ENCODE measurements around the gene TMEM120B. TPM values are rescaled to one million over a fixed set of nuclear protein-coding genes. Genes with fewer than 3 reads are reported as not detected.
"Not testable (repeated sequence)": the region's sequence is repeated elsewhere in the genome, so short reads cannot be mapped to it uniquely, and the experiment has no call there.

Gene TMEM120B
- polyA plus RNA-seq, 1 donor, result 19.5 TPM

DNA sequence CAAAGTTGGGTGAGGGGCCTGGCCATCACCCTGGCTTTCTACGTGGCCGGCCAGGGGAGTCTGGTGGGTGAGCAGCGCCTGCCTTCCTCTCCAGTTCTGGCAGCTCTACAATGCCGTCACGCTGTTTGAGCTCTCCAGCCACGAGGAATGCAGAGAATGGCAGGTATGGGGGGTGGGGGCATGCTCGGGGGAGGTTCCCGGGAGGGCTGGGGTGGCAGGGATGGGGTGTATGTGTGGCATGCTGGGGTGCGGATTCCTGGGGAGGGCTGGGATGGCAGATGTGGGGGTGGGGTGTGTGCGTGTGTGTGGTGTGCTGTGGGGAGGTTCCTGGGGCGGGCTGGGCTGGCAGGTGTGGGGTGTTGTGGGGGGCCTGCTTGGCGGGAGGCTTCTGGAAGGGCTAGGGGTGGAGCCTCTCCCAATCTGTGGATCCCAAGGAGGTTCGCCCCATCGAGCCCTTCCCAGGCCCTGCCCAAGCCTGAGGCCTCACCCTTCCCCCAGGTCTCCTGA is 62.5 kb downstream of the TMEM120B start:
- no peak for DNase-seq (ENCODE audit: low read depth)

DNA sequence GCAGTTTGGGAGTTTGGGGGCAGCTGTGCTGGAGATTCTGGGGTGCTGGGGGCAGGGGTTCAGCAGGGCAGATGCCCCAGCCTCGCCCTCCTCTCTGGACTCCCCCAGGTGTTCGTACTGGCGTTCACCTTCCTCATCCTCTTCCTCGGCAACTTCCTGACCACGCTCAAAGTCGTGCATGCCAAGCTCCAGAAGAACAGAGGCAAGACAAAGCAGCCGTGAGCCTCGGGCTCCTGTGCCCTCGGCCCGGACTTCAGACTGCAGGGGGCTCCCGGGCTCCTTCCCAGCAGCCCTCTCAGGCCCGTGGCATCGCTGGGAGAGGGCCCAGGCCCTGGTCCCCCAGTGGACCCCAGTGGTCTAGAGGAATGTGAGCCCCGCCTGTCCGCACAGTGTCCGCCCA is 62.9 kb downstream of the TMEM120B start:
- DNase-seq (ENCODE audit: low read depth), result no peak

DNA sequence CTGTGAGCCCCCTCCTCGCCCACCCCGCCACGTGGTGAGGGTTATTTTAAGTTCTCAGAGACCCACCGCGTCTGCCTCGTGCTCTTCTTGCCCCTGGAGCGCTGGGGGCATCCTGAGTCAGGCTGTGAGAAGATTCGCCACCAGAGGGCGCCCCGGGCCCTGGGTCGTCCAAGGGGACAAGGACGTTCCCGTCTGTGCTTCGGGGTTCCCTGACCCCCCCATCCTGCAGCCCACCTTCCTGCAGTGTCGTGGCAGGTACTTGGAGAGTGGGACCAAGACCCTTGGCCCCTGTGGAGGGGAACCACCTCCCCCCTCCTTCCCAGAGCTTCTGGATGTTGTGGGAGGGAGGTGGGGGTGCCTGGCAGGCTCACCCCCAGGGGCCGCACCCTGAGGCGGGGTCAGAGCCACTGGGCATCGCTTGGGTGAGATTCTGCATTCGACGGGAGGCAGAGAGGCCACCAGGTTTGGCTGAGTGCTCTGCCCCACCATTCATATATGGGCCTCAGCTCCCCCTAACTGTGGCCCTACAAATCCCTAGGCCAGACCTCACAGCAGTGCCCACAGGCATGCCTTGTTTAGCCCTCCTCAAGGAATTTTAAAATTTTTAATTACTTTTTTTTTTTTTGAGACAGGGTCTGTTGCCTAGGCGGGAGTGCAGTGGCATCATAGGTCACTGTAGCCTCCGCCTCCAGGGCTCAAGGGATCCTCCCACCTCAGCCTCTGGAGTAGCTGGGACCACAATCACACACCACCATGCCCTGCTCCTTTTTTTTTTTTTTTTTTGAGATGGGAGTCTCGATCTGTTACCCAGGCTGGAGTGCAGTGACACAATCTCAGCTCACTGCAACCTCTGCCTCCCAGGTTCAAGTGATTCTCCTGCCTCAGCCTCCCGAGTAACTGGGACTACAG is 63.9 kb downstream of the TMEM120B start:
- DNase-seq (ENCODE audit: low read depth), result no peak

DNA sequence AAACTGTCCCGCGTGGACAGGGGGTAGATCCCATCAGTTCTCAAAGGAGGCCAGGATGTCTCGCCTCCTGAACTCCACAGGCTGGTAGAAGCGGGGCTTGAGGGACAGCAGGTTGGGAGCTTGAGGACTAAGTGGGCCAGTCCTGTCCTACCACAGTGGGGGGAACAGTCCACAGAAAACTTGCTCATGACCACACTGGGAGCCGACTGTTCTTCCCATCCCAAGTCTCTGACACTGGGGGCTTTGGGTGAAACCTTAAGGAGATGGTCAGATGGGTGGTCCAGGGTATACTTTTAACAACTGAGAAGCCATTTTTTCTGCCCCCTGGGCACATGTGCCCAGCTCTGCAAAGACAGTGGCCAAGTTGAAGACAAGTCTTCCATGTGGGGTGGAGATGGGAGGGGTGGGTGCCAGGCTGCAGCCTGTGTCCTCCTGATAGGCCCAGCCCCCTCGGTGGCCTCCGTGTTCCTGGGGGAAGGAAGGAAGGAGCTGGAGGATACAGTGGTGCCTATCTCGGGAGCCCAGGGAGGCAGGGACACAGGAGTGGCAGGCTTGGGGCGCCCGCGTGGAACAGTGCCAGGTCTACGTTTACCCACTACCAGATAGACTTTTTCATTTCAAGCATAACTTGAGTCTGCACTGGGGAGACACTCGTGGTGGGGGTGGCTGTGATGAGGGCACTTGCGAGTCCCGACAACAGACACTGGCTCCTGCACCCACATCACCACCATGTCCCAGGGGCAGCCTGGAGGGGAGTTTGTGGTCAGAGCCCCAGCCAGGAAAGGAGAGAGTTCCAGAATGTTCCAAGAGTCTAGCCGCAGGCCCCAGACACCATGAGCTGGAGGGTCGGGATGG is 66.2 kb downstream of the TMEM120B start:
- no peak for DNase-seq (ENCODE audit: low read depth)

DNA sequence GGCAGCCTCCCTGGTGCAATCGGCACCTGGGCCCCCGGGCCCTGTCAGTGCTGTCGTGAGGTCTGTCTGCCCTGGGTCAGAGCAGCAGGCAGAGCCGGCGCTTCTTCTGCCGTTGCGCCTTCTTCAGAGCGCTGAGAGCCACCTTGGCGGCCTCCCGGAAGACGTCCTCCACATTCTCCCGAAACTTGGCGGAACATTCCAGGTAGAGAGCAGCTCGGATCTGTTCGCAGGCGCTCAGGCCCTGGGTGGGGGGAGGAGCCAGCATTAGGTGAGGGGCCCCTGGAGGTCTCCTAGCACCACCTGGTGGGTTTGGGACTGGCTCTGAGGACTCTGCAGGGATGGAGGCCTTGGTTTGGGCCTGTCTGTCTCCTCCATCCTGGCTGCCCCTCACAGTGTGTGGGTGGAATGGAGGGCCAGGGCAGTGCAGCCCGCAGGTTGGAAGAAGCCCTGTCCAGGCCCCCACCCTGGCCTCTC is 66.9 kb downstream of the TMEM120B start:
- no peak for DNase-seq (ENCODE audit: low read depth)

DNA sequence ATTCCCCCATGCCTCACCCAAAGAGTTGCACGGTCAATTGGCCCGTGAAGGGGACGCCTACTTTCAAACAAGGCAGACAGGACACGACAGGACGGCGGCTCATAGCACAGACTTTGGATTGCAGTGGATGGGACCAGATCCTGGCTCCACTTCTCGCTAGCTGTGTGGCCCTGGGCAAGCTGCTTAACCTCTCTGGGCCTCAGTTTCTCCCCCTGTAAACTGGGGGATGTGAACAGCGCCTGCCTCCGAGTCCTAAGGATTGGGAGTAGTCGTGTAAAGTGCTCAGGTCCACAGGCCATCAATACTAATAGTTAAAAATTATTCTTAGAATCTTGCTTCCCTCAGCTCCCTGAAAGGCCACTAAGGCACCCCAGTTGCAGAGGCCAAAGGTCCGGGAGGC is 67.9 kb downstream of the TMEM120B start:
- no peak for DNase-seq (ENCODE audit: low read depth)

DNA sequence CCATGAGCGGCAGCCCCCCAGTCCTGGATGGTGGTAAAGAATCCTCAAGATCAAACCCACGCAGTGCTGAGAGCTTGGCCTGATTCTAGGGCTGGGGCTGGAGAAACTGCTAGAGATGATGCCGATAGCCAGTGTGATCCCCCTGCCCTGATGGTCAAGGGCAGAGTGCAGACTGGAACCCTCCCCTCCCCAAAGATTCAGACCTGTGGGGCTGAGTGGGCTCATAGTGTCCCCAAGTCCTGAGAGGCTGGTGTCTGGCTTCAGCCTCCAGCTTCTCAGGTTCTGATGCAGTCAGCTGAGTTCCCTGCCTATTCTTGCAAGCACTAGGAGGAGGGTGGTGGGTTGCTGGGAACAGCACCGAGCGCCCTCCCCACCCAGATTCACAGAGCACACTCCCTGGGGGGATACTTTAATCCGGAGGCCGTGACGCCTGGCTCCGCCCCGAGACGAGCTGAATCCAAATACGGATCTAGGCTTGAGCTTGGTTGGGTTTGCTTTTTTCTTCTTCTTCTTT is 69.0 kb downstream of the TMEM120B start:
- no peak for DNase-seq (ENCODE audit: low read depth)

DNA sequence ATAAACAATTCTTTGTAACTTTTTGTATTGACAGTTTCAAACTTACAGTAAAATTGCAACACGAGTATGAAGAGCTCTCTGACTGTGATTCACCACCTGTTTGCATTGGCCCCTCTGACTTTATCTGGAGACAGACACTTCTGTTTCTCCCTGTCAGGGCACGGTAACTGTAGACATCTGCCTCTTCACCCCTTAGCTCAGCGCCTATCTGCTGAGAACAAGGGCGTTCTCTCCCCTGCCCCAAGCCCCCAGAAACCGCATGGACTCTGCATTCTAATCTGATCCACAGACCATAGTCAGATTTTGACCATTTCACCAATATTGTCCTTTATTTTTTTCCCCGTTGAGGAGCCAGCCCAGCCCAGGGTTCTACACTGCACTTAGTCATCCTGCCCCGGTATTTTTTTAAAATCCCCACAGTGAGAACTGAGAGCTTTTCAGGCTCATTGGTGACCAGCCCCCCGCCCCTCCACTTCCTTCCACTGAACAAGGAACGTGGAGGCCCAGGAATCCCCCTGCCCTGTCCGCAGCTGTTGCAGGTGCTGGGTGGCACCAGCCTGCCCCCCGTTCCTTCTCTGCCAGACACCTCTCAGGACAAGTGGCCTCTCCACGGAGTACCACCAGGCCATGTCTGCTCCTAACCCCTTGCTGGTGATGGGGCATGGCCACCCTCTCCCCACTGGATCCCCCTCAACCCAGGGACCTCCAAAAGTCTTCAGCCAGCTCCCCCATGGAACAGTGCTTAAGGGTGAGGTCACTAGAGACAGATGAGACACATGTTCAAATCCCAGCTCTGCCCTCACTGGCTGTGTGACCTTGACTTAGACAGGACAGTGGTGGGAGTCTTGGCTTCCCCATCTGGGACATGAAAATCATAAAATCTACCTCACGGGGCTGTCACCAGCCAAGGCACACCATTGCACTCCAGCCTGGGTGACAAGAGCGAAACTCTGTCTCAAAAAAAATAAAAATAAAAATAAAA is 69.7 kb downstream of the TMEM120B start:
- DNase-seq (ENCODE audit: low read depth), result no peak

DNA sequence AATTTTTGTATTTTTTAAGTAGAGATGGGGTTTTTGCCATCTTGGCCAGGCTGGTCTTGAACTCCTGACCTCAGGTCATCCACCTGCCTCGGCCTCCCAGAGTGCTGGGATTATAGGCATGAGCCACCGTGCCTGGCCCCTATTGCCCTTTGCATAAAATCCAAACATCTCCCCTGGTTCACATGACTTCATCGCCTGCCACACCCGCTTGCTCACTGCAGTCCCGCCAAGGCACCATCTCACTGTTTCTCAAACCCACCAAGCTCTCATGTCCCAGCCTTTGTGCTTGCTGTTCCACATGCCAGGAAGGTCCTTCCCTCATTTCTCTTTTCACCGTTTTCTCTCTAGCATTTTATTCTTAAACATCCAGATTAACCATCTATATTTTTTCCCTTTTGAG is 71.2 kb downstream of the TMEM120B start:
- DNase-seq (ENCODE audit: low read depth), result no peak

DNA sequence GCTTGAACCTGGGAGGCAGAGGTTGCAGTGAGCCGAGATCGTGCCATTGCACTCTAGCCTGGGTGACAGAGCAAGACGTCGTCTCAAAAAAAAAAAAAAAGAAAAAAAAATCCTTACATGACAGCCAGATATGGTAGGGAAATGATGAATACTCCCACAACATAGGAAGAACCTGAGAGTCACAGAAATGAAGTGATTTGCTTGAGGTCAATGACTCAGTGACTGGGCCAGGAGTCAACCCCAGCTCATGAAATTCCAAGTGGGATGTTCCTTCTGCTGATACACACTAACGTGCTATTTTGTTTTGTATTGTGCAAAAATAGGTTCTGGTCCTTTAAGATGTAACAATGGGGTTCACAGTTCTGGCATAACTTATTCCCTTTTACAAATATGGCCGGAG is 71.9 kb downstream of the TMEM120B start:
- no peak for DNase-seq (ENCODE audit: low read depth)

DNA sequence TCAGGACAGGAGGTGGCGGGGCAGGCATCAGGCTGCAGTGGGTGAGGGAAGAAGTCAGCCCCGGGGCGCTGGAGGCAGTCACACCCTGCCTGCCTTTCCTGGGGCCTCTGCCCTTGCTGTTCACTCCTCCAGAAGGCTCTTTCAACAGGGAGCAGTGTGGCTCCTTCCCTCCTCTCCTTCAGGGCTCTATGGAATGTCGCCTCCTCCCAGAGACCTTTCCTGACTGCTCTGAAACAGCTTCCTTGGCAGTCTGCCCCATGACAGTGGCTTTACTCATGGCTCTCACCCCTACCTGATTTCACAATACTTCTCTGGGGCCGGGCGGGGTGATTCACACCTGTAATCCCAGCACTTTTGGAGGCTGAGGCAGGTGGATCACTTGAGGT is 73.9 kb downstream of the TMEM120B start:
- DNase-seq (ENCODE audit: low read depth), result no peak

DNA sequence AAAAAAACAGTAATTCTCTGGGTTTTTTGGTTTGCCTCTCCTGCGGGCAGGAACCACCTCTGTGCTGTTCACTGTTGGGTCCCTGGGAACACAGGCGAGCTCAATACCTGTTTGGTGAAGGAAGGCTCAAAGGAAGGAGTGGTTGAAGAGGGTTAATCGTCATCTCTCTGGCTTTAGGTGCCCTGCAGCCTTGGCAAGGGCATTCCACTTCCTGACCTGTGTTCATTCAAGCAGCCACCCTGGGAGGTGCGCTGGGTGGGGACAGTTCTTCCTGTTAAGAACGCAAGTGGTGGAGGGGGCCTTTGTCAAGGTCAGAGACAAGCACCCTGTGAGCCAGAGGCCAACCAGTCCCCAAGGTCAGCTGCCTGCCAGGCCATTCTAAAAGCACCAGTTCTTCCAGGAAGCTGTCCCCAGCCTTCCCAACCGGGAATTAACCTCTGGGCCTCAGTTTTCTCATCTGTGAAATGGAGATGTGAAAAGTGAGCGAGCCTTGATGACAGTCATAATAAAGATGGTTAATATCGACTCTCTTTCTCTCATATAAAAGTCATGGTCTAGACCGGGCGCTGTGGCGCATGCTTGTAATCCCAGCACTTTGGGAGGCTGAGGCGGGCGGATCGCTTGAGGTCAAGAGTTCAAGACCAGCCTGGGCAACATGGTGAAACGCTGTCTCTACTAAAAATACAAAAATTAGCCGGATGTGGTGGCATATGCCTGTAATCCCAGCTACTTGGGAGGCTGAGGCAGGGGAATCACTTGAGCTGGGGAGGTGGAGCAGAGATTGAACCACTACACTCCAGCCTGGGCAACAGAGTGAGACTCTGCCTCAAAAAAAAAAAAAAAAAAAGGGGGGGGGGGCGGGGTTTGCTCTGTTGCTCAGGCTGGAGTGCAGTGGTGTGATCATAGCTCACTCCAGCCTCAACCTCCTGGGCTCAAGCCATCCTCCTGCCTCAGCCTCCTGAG is 74.8 kb downstream of the TMEM120B start:
- no peak for DNase-seq (ENCODE audit: low read depth)

DNA sequence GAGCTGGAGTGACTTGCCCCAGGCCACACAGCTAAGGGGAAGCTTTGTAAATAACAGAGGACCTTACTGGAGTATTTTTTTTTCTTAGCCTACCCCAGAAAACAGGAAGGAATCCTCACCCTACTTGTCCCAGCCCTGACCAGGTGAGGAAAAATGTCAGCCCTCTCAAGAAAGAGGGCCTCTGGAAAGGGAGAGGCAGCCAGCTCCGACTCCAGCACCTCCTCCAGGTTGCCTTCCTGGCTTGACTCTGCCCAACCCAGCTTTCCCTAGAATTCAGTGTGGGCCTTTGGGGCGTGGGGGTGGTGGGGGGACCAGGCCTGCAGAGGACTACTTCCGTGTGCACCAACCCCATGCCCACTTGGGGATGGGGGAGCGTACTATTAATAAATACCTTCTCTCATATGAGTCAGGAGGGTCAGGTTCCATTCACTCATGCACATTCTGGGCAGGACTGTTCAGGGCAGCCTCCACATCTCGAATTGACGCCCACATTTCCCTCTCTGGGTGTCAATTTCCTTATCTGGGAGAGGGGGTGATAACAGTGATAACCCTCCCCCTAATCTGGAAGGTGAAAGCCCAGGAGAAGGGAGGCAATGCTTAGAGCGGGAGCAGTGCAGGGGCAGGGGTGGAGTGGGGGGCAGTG is 75.7 kb downstream of the TMEM120B start:
- DNase-seq (ENCODE audit: low read depth), result no peak

DNA sequence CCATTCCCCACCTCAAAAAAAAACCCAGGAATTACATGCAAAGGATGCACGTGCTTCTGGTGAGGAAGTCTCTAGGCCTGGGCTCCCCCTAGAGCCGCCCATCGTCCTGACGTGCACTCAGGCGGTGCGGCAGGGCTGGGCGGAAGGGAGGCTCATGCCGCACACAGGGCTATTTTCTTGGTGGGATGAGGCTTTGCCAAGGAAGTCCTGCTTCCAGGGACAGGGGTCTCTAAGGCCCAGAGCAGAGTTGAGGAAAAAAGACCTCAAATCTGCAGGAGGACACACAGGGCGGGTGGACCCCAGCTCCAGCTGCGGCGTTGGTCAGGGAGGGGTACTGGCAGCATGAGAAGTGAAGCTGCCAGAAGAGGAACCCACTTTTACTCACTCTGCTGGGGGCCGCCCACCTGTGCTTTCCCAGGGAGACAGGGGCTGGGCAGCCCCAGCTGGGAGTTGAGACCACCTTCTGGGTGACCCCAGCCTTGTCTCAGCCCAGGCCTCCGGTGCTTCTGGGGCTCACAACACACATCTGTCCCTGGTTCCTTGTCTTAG is 76.8 kb downstream of the TMEM120B start:
- no peak for DNase-seq (ENCODE audit: low read depth)

DNA sequence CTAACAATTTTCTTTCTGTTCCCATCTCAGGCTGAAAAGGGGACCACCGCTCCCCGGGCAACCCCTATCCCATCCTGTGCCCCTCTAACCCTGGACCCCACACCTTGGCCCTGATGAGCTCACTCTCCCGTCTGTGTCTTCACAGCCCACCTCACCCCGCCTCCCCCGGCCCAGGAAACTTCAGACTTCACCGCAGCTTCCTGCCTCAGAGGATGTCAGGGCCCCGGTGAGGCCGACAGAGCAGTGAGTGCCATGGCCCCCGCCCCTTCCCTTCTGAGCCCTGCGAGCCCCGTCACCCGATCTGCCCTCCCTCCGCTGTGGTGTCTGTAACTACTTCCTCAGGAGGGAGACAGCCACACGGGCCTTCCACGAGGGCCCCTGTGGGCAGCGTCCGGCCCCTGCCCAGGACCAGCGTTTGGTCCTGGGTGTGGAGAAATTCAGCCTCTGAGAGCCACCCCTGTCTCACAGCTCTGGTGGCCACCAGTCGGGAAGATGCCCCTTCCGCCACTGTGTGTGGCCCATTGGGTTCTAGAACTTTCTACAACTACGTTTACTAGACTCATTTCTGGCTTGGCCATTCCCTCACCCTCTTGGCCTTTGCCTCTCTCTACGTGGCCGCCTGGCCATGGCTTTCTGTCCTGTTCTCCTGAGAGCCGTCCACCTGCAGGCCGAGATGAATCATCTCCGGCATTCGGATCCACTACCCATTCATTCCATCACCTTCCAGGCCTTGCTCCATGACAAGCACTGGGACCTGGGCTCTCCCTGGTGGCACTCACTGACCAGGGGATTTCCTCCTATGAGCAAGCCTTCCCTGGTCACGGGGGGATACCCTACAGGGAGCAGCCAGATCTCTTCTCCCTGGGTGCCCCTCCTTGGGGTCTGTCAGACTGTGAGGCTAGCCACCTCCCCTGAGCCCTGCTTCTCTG is 77.5 kb downstream of the TMEM120B start:
- no peak for DNase-seq (ENCODE audit: low read depth)

DNA sequence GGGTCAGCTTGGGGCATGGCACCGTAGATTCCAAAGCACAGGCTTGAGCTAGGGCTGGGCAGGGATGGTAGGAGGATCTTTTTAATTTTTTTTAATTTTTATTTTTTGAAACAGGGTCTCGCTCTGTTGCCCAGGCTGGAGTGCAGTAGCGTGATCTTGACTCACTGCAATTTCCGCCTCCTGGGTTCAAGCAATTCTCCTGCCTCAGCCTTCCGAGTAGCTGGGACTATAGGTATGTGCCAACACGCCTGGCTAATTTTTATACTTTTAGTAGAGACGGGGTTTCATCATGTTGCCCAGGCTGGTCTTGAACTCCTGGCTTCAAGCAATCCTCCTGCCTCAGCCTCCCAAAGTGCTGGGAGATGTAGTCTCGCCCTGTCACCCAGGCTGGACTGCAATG is 78.2 kb downstream of the TMEM120B start:
- not testable (repeated sequence) for DNase-seq (ENCODE audit: low read depth)

DNA sequence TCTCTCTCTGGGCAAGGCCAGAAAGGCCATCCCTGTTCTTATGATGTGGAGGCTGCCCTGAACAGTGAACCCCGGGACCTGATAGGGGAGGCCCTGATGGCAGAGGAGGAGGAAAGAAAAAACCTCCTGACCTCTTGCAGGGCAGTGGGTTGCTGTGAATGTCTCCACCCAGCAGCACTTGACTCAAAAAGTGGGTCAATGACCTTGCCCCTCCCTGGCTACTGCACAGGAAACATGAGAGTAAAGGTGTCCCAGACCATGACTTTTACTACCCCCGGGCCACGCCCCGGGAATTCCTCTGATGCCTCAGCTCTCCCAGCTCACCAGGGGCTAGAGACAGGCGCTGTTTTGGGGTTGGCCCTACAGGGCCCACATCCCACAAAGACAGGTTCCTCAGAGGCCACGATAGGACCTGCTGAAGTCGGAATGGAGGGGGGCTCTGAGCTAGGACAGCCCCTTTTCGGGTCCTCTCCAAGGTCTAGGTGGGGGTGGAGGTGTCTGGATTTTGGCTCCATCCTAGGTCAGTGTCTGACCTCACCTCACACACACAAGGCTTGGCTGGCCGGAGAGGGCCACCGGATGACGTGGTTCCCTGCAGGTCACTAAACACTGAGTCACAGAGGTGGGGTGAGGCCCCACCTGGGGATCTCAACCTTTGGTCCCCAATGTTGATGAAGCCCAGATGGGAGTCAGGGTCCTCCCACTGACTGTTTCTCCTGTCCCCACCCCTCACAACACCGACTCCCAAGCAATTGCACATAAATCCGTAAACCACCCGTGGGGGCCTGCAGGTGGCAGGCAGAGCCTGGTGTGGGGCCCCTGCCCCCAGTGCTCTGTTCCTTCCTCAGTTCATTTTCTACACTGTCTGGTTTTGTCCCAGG is 79.4 kb downstream of the TMEM120B start:
- no peak for DNase-seq (ENCODE audit: low read depth)
